Gastrocnemius medialis (tissue), 4 donors: ENCODE data around the gene BEST1.

ENCODE experiments used
- POLR2A ChIP-seq, 2 donors: fragments of 450-650 bp; IDR thresholded peaks; one replicate each; pipeline ENCODE4 v1.6.1; 2017; ENCODE audit warnings: antibody characterized with exemption in 2 of 2, mild to moderate bottlenecking in 2 of 2, moderate library complexity in 2 of 2
- TF ChIP-seq, protein P1 (sequence below), 5 experiments: fragments of 450-650 bp in 3 of 5; fragments of 200-600 bp in 2 of 5; sonication (generic) in 2 of 5; IDR thresholded peaks in 4 of 5; conservative IDR thresholded peaks in 1 of 5; 1 replicate in 4 of 5; 2 replicates in 1 of 5; pipeline ENCODE4 v1.5.1; 2016 to 2019; ENCODE audit warnings: antibody characterized with exemption in 5 of 5, mild to moderate bottlenecking in 3 of 5, moderate library complexity in 3 of 5

DNA sequence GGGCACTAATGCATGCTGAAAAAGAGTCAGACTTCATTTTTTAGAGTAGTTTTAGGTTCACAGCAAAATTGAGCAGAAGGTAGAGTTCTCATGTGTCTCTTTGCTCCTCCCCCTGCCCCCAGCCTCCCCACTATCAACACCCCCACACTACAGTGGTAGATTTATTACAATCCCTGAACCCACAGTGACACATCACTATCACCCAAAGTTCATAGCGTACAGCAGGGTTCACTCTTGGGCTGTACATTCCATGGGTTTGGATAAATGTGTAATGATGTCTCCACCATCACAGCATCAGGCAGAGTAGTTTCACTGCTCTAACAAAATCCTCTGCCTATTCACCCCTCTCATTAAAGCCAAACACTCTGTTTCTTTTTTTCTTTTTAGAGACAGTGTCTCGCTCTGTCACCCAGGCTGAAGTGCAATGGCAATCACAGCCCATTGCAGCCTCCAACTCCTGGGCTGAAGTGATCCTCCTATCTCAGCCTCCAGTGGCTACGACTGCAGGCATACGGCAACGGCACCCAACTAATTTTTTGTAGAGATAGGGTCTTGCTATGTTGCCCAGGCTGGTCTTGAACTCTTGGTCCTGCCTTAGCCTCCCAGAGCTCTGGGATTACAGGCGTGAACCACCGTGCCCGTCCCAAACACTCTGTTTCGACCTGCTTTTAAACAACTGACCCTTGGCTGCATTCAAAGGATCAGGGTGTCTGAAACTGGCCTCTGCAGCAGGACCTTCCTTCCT lies 4.1 kb downstream of the BEST1 start:
- no peak for TF ChIP-seq POLR2A (IDR thresholded peaks at IDR 0.05)
- TF ChIP-seq, protein P1, sequence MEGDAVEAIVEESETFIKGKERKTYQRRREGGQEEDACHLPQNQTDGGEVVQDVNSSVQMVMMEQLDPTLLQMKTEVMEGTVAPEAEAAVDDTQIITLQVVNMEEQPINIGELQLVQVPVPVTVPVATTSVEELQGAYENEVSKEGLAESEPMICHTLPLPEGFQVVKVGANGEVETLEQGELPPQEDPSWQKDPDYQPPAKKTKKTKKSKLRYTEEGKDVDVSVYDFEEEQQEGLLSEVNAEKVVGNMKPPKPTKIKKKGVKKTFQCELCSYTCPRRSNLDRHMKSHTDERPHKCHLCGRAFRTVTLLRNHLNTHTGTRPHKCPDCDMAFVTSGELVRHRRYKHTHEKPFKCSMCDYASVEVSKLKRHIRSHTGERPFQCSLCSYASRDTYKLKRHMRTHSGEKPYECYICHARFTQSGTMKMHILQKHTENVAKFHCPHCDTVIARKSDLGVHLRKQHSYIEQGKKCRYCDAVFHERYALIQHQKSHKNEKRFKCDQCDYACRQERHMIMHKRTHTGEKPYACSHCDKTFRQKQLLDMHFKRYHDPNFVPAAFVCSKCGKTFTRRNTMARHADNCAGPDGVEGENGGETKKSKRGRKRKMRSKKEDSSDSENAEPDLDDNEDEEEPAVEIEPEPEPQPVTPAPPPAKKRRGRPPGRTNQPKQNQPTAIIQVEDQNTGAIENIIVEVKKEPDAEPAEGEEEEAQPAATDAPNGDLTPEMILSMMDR (IDR thresholded peaks at IDR 0.05 in 4 of 5, conservative IDR thresholded peaks at IDR 0.05 in 1 of 5) = no peak
